Suppressor macrophage treated with lipopolysaccharide for 4 hours (primary cell): ENCODE measurements around the gene ACBD3.
"Not testable (repeated sequence)": the region's sequence is repeated elsewhere in the genome, so short reads cannot be mapped to it uniquely, and the experiment has no call there.

Source experiments
- DNase-seq: peaks from one replicate; pipeline ENCODE4 v3.0.0-alpha.2; 2020

Gene ACBD3

DNA sequence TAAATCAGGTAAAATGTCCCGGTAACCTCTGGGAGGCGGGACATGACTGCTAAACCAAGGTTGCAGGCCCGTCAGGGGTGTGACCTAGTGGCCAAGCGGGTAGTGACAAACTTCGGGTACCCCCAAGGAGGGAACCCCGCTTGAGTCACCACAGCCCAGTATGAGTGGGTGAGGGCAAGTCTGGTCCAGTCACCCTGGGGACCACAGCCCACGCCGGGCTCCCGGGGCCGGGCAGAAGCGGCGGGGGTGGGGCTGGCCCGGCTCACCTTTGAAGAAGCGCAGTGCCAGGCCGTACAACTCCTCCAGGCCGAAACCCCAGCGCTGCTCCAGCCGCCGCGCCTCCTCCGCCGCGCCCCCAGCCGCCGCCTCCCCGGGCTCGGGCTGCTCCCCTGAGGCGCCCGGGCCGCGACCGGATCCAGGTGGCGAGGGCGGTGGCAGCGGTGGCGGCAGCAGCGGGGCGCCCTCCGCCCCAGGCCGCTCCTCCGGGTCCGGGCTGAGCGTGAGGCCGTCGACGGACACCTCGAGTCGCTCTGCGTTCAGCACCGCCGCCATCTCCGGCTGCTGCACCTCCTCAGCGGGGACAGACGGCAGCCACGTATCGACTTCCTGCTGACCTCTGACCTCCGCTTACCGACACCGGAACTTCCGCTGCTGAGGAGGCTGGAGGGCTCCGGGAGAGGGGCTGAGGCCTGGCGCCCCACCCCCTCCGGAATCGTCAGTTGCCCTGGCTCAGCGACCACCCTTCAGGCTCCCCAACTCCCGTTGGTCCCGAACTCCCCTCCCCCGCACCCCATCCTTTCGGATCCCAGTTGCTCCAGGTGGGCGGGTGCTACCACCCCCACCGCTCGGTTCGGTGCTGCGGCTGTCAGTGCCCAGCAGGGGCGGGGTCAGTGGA, at the start of gene ACBD3:
ACBD3 (minus strand) TSS at position 618 of the 895 bp plus-strand sequence; CDS start at position 552, 66 bp downstream.
- DNase-seq = peak; percentile 87

DNA sequence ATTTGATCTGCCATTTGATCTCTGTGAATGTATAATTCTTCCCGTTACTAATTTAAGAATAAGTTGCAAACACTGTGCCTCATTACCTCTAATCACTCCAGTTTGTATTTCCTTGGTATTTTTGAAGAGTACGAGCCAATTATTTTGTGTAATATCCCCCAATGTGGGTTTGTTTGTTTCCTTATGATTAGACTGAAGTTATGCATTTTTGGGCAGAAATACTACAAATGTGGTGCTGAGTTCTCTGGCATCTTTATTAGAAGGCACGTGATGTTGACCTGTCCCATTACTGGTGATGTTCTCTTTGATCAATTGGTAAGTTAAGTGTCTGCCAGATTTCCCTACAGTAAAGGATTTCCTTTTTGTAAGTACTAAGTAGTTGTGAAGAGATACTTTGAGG, 47.3 kb upstream of the ACBD3 start:
- DNase-seq = no peak

GRCh38 chr1:226233293-226233692, 46.8 kb upstream of the ACBD3 start:
- DNase-seq = no peak

DNA sequence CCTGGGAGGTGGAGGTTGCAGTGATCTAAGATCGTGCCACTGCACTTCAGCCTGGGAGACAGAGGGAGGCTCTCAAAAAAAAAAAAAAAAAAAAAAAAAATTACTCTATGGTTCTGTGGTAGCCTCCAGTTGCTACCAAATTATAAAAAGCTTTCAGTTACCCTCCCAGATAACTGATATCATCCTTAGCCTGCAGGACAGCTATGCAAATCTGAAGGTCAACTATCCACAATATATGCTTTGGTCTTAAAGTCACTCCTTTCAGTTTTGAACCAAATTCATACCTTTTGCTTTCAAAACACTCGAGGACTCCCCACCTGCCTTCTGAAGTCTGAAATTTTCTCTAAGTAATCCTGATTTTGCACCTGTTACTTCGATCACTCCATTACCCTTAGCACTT, 40.1 kb upstream of the ACBD3 start:
- DNase-seq = no peak

- DNase-seq = no peak
Observed at GRCh38 chr1:226223786-226224244, 37.3 kb upstream of the ACBD3 start.

DNA sequence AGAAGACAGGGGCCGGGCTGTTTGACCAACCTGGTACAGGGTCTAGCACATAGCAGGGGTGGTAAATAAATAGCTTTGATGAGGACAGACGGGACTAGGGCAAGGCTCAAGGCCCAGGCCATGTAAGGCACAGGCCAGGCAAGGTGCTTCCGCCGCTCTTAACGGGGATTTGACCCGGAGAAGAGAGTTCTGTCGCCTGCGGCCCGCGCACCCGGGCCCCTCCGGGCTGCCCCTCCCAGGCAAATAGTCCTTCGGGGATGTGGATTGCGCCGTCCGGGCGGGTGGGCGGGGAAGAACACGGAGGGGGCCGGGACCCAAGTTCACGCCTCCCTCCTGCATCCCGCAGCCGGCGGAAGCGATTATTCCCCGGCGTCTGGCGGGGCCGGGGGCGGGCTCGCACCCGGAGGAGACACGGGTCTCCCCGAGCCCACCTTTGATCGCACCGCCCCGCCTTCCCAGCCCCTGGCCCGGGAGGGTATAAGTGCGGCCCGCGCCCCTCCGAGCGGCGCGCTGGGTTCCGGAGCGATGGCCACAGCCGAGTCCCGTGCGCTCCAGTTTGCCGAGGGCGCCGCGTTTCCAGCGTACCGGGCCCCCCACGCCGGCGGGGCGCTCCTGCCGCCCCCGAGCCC, 36.7 kb upstream of the ACBD3 start, which contains the start of gene MIXL1:
MIXL1 (plus strand) TSS at position 508 of the 629 bp plus-strand sequence; CDS start at position 526, 18 bp downstream.
- DNase-seq = no peak

GRCh38 chr1:226222686-226223085, 36.1 kb upstream of the ACBD3 start:
- no peak for DNase-seq

DNA sequence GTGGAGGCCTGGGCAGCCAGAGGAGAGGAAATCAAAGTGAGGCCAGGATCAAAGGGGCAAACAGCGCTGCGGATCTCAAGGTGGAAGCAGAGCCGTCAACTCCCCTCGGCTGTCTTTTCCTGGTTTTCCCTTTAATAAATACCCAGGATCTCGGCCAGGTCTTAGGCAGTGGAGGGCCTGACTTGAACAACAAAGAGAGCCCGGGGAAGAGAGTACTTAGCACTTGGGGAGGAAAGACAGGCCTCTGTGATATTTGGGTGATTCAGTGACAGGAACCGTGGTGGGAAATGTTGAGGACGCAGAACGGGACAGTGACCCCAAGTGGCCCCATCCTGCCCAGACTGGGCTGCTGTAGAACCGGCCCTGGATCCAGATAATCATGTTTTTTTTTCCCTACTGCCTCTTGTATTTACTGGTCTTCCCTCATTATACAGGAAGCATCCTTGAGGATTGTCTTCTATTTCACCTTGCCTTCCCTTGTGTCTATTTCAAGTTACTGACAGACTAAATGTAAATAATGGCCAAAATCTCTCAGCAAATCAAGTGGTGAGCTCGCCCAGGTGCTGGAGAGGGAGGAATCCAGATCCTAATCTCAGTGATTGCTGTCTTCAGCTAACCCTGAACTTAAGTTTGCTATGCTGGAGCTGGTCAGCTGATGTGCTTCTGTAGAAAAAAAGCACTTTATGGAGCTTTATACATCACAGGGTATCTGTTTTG, 34.1 kb upstream of the ACBD3 start:
- no peak for DNase-seq

DNA sequence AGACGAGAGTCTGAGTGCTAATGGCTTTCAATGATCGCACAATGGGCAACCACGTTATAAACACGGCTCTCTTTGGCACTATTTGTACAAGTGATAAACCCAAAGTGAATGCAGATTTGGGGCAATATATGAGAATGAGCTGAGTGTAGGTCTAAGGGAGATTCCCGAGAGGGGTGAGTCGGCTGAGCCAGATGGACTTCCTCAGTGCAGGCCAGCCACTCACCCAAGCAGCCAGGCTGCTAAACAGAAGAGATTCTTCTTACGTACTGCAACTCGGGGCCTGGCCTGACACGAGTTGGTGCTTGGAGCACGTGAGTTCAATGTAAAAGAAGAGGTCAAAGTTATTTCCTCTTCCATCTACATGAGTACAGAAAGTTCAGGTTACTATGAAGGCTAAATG, 30.7 kb upstream of the ACBD3 start:
- peak; percentile 6 for DNase-seq

DNA sequence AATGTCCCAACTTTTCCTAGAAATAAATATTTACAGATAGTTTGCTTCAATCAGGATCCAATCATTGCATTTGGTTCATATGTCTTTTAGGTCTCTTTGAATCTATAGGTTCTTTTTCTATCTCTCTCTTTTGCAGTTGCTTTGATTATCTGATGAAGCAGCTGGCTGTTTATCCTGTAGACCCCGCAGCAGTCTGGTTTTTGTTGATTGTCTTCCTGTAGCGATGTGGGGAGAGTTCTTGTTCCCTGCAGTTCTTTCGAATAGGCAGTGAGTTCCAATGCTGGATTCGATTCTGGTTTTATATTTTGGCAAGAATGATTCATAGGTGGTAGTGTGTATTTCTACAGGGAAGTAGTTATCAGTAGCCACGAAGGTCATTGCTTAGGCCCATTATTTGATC, 29.5 kb upstream of the ACBD3 start:
- no peak for DNase-seq

GRCh38 chr1:226215239-226215638, 28.7 kb upstream of the ACBD3 start:
- DNase-seq = no peak

DNA sequence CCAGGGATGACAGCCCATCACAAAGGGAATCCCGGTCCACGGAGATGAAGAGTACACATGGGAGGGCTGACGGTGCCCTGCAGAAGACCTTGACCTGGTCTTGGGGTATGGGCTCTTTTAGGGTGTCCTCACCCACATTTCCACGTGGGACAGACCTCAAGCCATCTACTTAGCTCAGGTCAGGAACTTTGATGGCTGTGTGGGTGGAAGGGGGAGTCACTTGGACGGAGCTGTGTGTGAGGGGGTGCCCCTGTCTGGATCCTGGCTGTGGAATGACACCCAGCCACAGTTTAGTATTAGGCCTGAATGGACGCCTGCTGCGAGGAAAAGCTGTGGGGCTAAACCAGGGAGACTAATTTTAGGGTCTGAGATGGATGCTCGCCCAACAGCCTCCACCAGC, 26.0 kb upstream of the ACBD3 start:
- no peak for DNase-seq

DNA sequence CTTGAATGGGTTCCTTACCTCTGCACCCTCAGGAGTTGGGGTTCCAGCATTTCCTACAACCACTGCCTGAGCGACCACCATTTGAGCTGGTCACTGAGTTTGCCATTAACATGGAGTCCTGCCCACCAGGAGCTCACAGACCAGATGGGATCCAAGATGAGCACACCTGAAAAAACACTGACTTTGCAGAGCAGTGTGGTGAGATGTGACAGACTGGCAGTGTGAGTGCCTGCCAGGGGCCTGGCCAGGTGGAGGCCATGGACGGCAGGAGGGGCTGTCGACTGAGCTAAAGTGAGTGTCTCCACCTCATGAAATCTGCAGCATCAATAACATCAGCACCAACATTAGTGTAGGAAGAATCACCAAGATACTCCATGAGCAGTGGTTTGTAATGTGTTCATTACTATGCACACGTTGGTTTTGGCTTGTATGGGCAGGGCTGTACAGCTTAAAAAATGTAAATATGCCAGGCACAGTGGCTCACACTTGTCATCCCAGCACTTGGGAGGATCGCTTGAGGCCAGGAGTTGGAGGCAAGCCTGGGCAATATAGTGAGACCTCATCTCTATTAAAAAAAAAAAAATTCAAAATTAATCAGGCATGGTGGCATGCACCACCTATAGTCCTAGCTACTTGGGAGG, 24.8 kb upstream of the ACBD3 start:
- DNase-seq = no peak

DNA sequence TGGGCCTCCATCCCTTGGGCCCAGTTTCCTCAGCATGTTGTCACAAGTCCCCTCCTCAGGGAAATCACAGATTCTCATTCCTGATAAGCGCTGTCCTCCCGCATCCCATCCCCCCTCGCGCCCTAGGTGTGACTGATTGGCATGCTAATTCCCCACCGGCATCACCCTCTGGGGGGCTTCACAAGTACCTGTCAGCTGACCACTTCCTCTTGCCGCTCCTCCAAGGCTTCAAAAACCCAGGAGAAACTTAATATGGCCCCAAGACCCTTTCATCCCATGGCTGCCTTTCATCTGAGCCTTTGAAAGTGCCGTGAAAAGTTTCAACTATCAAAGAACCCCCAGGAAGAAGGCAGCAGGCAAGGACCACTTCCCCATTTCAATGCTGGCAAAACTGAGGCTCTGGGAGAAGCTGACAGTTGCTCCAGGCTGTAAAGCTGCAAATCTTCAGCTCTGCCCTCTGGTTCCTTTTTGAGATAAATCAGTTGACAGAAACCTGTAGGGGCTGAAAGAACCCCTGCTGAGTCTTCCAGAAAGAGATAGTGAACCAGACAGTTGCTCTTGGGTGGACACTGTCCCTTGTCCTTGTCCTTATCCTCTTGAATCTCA, 24.1 kb upstream of the ACBD3 start:
- DNase-seq = no peak

DNA sequence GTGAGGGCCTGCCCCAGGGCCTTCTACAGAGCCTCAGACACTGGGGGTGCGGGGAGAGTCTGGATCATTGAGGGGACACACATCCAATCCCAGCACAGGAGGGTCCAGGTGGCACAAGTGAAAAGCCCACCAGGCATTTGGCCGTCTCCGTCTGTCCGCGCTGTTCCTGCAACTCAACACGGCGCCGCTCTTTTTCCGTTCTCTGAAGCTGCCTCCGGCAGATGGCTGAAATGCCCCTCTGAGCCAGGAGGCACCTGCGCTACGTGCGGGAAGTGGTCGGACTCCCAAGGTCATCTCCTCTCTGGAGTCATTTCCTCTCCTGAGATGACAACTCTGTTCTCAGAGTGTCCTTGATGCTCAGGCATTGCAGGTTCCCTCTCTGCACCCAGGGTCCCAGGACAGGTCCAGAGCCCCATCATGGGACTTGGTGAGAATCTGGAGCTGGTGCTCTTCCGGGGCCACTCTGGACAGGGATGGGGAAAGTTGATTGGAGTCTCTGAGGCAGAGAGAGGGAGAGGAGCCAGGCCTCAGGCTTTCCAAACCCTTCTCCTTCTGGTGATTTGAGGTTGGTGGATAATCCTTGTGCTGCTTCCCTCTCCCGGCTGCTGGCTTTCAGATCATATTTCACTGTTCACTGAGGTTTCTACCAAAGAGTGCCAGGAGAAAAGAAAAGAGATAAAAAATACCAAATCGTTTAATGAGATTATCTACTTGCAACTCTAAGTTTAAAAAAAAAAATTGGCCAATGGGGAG, 22.9 kb upstream of the ACBD3 start:
- DNase-seq = no peak

DNA sequence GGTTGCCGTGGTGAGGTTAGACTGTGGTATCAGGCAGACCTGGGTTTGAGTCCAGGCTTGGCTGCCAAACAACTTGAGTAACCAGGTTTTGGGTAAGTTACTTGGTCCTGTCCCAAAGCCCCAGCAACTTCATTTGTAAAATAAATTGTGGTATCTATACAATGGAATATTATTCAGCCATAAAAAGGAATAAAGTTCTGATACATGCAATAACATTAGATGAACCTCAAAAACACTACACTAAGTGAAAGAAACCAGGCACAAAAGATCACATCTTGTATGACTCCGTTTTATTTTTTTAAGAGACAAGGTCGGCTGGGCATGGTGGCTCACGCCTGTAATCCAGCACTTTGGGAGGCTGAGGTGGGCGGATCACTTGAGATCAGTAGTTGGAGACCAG, 20.5 kb upstream of the ACBD3 start:
- no peak for DNase-seq

DNA sequence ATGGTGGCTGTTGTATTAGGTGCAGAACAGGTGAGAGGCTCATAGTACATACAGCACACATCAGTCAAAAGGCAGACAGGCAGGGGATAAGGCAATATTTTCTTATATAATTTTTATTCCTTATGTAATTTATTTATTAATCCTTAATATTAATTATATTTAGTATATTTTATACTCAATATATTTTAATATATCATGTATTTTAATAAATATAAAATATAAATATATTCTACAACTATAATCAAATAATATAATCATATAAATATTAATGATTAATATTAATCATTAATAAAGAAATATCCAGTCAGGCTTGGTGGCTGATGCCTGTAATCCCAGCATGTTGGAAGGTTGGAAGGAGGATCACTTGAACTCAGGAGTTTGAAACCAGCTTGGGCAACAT, 17.7 kb upstream of the ACBD3 start:
- DNase-seq = no peak

DNA sequence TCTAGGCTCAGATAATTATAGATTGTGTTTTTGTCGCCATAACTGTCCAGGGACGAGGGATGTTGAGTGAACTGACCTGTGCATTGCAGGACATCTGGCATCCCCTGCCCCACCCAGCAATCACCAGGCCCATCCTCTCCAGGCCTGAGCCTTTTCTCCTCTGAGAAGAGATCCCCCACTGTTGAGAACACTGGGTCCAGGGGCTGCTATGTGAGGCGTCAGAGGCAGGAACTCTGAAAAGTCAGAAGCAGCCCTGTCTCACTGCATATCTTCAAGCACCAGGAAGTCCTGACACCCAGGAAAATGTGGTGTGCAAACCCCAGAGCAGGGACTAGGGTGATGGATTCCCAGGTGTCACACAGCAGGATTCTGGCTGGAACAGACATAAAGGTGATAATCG, 17.1 kb upstream of the ACBD3 start:
- DNase-seq = no peak

- no peak for DNase-seq
Observed at GRCh38 chr1:226203240-226203639, 16.7 kb upstream of the ACBD3 start.

GRCh38 chr1:226202666-226203065, 16.1 kb upstream of the ACBD3 start:
- not testable (repeated sequence) for DNase-seq

GRCh38 chr1:226202246-226202645, 15.7 kb upstream of the ACBD3 start:
- DNase-seq = no peak
